ENCODE measurements around the gene ACBD4. TPM values are rescaled to one million over a fixed set of nuclear protein-coding genes. Genes with fewer than 3 reads are reported as not detected.

ACBD4 gene
- total RNA-seq, 1 experiment from 2014 or later = 9.7 TPM

GRCh38 chr17:45139533-45139920 is 4.0 kb downstream of the ACBD4 start:
- peaks cover 3% of the 10 kb centered on the region; the same call in 1 of the 2 replicates for H3K27me3 Mint-ChIP-seq (ENCODE audit: low read depth)
- H3K4me3 Mint-ChIP-seq = no peak overlapping the region
- Histone ChIP-seq H2AFZ (ENCODE audit: low read length) (no peak overlapping the region), H3K18ac (ENCODE audit: insufficient read length, low read depth, low read length) (no peak overlapping the region), H3K79me2 (ENCODE audit: insufficient read depth, low read length) (no peaks in the 10 kb centered on the region), H2BK12ac (ENCODE audit: insufficient read length, low read depth, low read length) (no peak overlapping the region), H3K27me3 (ENCODE audit: insufficient read depth, low read length) (no peaks in the 10 kb centered on the region), H3K23ac (ENCODE audit: insufficient read length, low read depth, low read length) (no peak overlapping the region), H3K4me2 (ENCODE audit: insufficient read depth, insufficient read length, low read length) (no peak overlapping the region), H3K9me3 (ENCODE audit: control insufficient read depth, low read depth, low read length) (no peaks in the 10 kb centered on the region), H4K91ac (ENCODE audit: insufficient read length, low read depth, low read length) (no peak overlapping the region), H3K4ac (ENCODE audit: low read depth, low read length) (no peak overlapping the region), H2AK5ac (ENCODE audit: insufficient read length, low read length) (no peak overlapping the region), H3K14ac (ENCODE audit: insufficient read depth, low read length) (no peak overlapping the region), H2BK5ac (ENCODE audit: insufficient read length, low read length) (no peak overlapping the region), H4K20me1 (ENCODE audit: control insufficient read depth, insufficient read depth, insufficient read length) (no peaks in the 10 kb centered on the region), H3K56ac (ENCODE audit: insufficient read length, low read depth, low read length) (no peak overlapping the region), H4K5ac (ENCODE audit: insufficient read length, low read depth, low read length) (no peak overlapping the region), H2BK20ac (ENCODE audit: low read depth, low read length, poor library complexity, severe bottlenecking) (no peak overlapping the region), H3K27ac (ENCODE audit: insufficient read length, low read depth, low read length) (no peak overlapping the region), H3K23me2 (ENCODE audit: insufficient read length, low read depth, low read length, poor library complexity, severe bottlenecking) (peaks cover 13% of the 10 kb centered on the region), H2BK15ac (ENCODE audit: low read depth, low read length) (no peak overlapping the region), H3K9ac (ENCODE audit: extremely low read depth, insufficient read length, low read length) (no peak overlapping the region), H2BK120ac (ENCODE audit: low read depth, low read length, poor library complexity, severe bottlenecking) (no peak overlapping the region), H4K8ac (replicated peaks; ENCODE audit: insufficient read length, low read depth, low read length) (no peak overlapping the region), H3K4me1 (ENCODE audit: insufficient read depth, low read length) (no peaks in the 10 kb centered on the region), H3T11ph (ENCODE audit: low read length) (no peak overlapping the region), H3K79me1 (ENCODE audit: insufficient read depth, low read depth, low read length, poor library complexity, severe bottlenecking) (no peaks in the 10 kb centered on the region)
- peaks cover 2 to 3% of the 10 kb centered on the region in 2 experiments; a peak in 4 of 5 replicates for H3K9me3 Mint-ChIP-seq
- peaks cover 17 to 28% of the 10 kb centered on the region in 2 experiments for H3K4me1 Mint-ChIP-seq
- H3K36me3 Mint-ChIP-seq (ENCODE audit: insufficient read depth in 1 of 3, low read depth in 3 of 3) = peaks cover 3 to 6% (median 4%) of the 10 kb centered on the region in 3 experiments; a peak in 5 of 7 replicates
- no CpG with 5 or more reads among the region's 4 CpGs for WGBS (ENCODE audit: extremely low coverage, insufficient read length, low lambda C conversion rate)
- no peak overlapping the region for H3K27ac Mint-ChIP-seq
- DNase-seq = no peak
- no peak for TF ChIP-seq CTCF (conservative IDR thresholded peaks at IDR 0.05)

All from H9 (cell line).